ENCODE results near the gene RCAN2.

RCAN2 gene

GRCh38 chr6:46271728-46272127 lies 219.5 kb downstream of the RCAN2 start:
- no peak overlapping the region for H2BK5ac ChIP-seq (ENCODE audit: low read length)
- no peak overlapping the region for H2BK12ac ChIP-seq (ENCODE audit: low read length)
- H3K18ac ChIP-seq (ENCODE audit: low read length) = no peak overlapping the region
- no peak overlapping the region for H4K91ac ChIP-seq (ENCODE audit: low read depth, low read length, poor library complexity)
- H4K8ac ChIP-seq (ENCODE audit: low read depth, low read length) = no peak overlapping the region
- no peak overlapping the region for H2BK15ac ChIP-seq (ENCODE audit: low read length)
- H2AK5ac ChIP-seq (ENCODE audit: low read depth, low read length) = no peak overlapping the region
- no peak overlapping the region for H3K4me2 ChIP-seq (ENCODE audit: insufficient read depth, low read length, poor library complexity, severe bottlenecking)
- H3K4ac ChIP-seq (ENCODE audit: low read length) = no peak overlapping the region
- no peak overlapping the region for H3K4me3 ChIP-seq (ENCODE audit: low read length in 2 of 2)
- no peaks in the 10 kb centered on the region for H3K79me1 ChIP-seq (ENCODE audit: low read depth, low read length)
- no peaks in the 10 kb centered on the region for H3K9me3 ChIP-seq (replicated peaks in 1 of 2; ENCODE audit: control insufficient read depth in 2 of 2, insufficient read depth in 1 of 2, low read depth in 1 of 2, low read length in 2 of 2)
- no peak overlapping the region for H3K9ac ChIP-seq (ENCODE audit: low read depth, low read length, poor library complexity)
- WGBS, 2 donors (ENCODE audit: extremely low coverage in 2 of 2, insufficient read length in 2 of 2, insufficient replicate concordance in 1 of 2) = no CpG with 5 or more reads among the region's 3 CpGs
- no peak overlapping the region for H3K14ac ChIP-seq (ENCODE audit: low read length)
- DNase-seq (ENCODE audit: low spot score) = no peak
- H3K36me3 ChIP-seq (replicated peaks in 1 of 2; ENCODE audit: control insufficient read depth in 2 of 2, insufficient read depth in 2 of 2, low read length in 2 of 2) = no peaks in the 10 kb centered on the region
- no peak overlapping the region for H2BK120ac ChIP-seq (ENCODE audit: low read depth, low read length)
- H3K4me1 ChIP-seq (ENCODE audit: control insufficient read depth in 2 of 2, insufficient read depth in 1 of 2, low read depth in 1 of 2, low read length in 2 of 2) = no peaks in the 10 kb centered on the region
- H3K23ac ChIP-seq (ENCODE audit: low read depth, low read length, poor library complexity) = no peak overlapping the region
- H2AFZ ChIP-seq (ENCODE audit: low read length) = no peak overlapping the region
- H3K27ac ChIP-seq (replicated peaks; ENCODE audit: low read length) = no peak overlapping the region
- H3K27me3 ChIP-seq (ENCODE audit: control insufficient read depth in 3 of 3, insufficient read depth in 3 of 3, low read depth in 1 of 3, low read length in 3 of 3) = no peaks in the 10 kb centered on the region

GRCh38 chr6:46271107-46271506 lies 220.1 kb downstream of the RCAN2 start:
- H3K4me1 ChIP-seq (ENCODE audit: control insufficient read depth in 2 of 2, insufficient read depth in 1 of 2, low read depth in 1 of 2, low read length in 2 of 2) = no peaks in the 10 kb centered on the region
- no peak overlapping the region for H3K4ac ChIP-seq (ENCODE audit: low read length)
- H3K79me1 ChIP-seq (ENCODE audit: low read depth, low read length) = no peaks in the 10 kb centered on the region
- H2BK5ac ChIP-seq (ENCODE audit: low read length) = no peak overlapping the region
- H2BK15ac ChIP-seq (ENCODE audit: low read length) = no peak overlapping the region
- no peak overlapping the region for H4K91ac ChIP-seq (ENCODE audit: low read depth, low read length, poor library complexity)
- H2AK5ac ChIP-seq (ENCODE audit: low read depth, low read length) = no peak overlapping the region
- H3K14ac ChIP-seq (ENCODE audit: low read length) = no peak overlapping the region
- H4K8ac ChIP-seq (ENCODE audit: low read depth, low read length) = no peak overlapping the region
- H3K36me3 ChIP-seq (replicated peaks in 1 of 2; ENCODE audit: control insufficient read depth in 2 of 2, insufficient read depth in 2 of 2, low read length in 2 of 2) = no peaks in the 10 kb centered on the region
- no peak overlapping the region for H3K9ac ChIP-seq (ENCODE audit: low read depth, low read length, poor library complexity)
- no peak overlapping the region for H3K23ac ChIP-seq (ENCODE audit: low read depth, low read length, poor library complexity)
- H3K18ac ChIP-seq (ENCODE audit: low read length) = no peak overlapping the region
- H2AFZ ChIP-seq (ENCODE audit: low read length) = no peak overlapping the region
- no peak overlapping the region for H3K4me3 ChIP-seq (ENCODE audit: low read length in 2 of 2)
- no peak overlapping the region for H3K27ac ChIP-seq (replicated peaks; ENCODE audit: low read length)
- H2BK120ac ChIP-seq (ENCODE audit: low read depth, low read length) = no peak overlapping the region
- H3K27me3 ChIP-seq (ENCODE audit: control insufficient read depth in 3 of 3, insufficient read depth in 3 of 3, low read depth in 1 of 3, low read length in 3 of 3) = no peaks in the 10 kb centered on the region
- no CpG with 5 or more reads among the region's 4 CpGs for WGBS, 2 donors (ENCODE audit: extremely low coverage in 2 of 2, insufficient read length in 2 of 2, insufficient replicate concordance in 1 of 2)
- no peak for DNase-seq (ENCODE audit: low spot score)
- no peak overlapping the region for H2BK12ac ChIP-seq (ENCODE audit: low read length)
- H3K4me2 ChIP-seq (ENCODE audit: insufficient read depth, low read length, poor library complexity, severe bottlenecking) = no peak overlapping the region
- H3K9me3 ChIP-seq (replicated peaks in 1 of 2; ENCODE audit: control insufficient read depth in 2 of 2, insufficient read depth in 1 of 2, low read depth in 1 of 2, low read length in 2 of 2) = no peaks in the 10 kb centered on the region

GRCh38 chr6:46270336-46270735 lies 220.9 kb downstream of the RCAN2 start:
- Histone ChIP-seq H2BK15ac (ENCODE audit: low read length) (peak overlapping the region; percentile 26), H3K14ac (ENCODE audit: low read length) (no peak overlapping the region), H3K9me3 (replicated peaks in 1 of 2; ENCODE audit: control insufficient read depth in 2 of 2, insufficient read depth in 1 of 2, low read depth in 1 of 2, low read length in 2 of 2) (no peaks in the 10 kb centered on the region), H3K4me1 (ENCODE audit: control insufficient read depth in 2 of 2, insufficient read depth in 1 of 2, low read depth in 1 of 2, low read length in 2 of 2) (no peaks in the 10 kb centered on the region), H3K9ac (ENCODE audit: low read depth, low read length, poor library complexity) (no peak overlapping the region), H3K4me2 (ENCODE audit: insufficient read depth, low read length, poor library complexity, severe bottlenecking) (no peak overlapping the region), H4K8ac (ENCODE audit: low read depth, low read length) (no peak overlapping the region), H3K23ac (ENCODE audit: low read depth, low read length, poor library complexity) (no peak overlapping the region), H2BK5ac (ENCODE audit: low read length) (no peak overlapping the region), H3K4ac (ENCODE audit: low read length) (no peak overlapping the region), H2AFZ (ENCODE audit: low read length) (no peak overlapping the region), H3K18ac (ENCODE audit: low read length) (peak overlapping the region; percentile 44), H2BK12ac (ENCODE audit: low read length) (no peak overlapping the region), H3K27me3 (ENCODE audit: control insufficient read depth in 3 of 3, insufficient read depth in 3 of 3, low read depth in 1 of 3, low read length in 3 of 3) (no peaks in the 10 kb centered on the region), H3K27ac (replicated peaks; ENCODE audit: low read length) (no peak overlapping the region), H2BK120ac (ENCODE audit: low read depth, low read length) (no peak overlapping the region), H3K4me3 (ENCODE audit: low read length in 2 of 2) (no peak overlapping the region), H2AK5ac (ENCODE audit: low read depth, low read length) (no peak overlapping the region), H4K91ac (ENCODE audit: low read depth, low read length, poor library complexity) (no peak overlapping the region), H3K36me3 (replicated peaks in 1 of 2; ENCODE audit: control insufficient read depth in 2 of 2, insufficient read depth in 2 of 2, low read length in 2 of 2) (no peaks in the 10 kb centered on the region), H3K79me1 (ENCODE audit: low read depth, low read length) (no peaks in the 10 kb centered on the region)
- WGBS, 2 donors (ENCODE audit: extremely low coverage in 2 of 2, insufficient read length in 2 of 2, insufficient replicate concordance in 1 of 2) = no CpG with 5 or more reads among the region's 7 CpGs
- no peak for DNase-seq (ENCODE audit: low spot score)

GRCh38 chr6:46269447-46270229 lies 221.6 kb downstream of the RCAN2 start:
- Histone ChIP-seq H3K14ac (ENCODE audit: low read length) (no peak overlapping the region), H3K27me3 (ENCODE audit: control insufficient read depth in 3 of 3, insufficient read depth in 3 of 3, low read depth in 1 of 3, low read length in 3 of 3) (no peaks in the 10 kb centered on the region), H4K8ac (ENCODE audit: low read depth, low read length) (no peak overlapping the region), H3K4me3 (ENCODE audit: low read length in 2 of 2) (no peak overlapping the region), H3K79me1 (ENCODE audit: low read depth, low read length) (no peaks in the 10 kb centered on the region), H2BK15ac (ENCODE audit: low read length) (peak overlapping the region; percentile 26), H2BK5ac (ENCODE audit: low read length) (no peak overlapping the region), H2BK120ac (ENCODE audit: low read depth, low read length) (no peak overlapping the region), H3K18ac (ENCODE audit: low read length) (peak overlapping the region; percentile 44), H3K27ac (replicated peaks; ENCODE audit: low read length) (no peak overlapping the region), H3K4me1 (ENCODE audit: control insufficient read depth in 2 of 2, insufficient read depth in 1 of 2, low read depth in 1 of 2, low read length in 2 of 2) (no peaks in the 10 kb centered on the region), H3K36me3 (replicated peaks in 1 of 2; ENCODE audit: control insufficient read depth in 2 of 2, insufficient read depth in 2 of 2, low read length in 2 of 2) (no peaks in the 10 kb centered on the region), H4K91ac (ENCODE audit: low read depth, low read length, poor library complexity) (no peak overlapping the region), H2AFZ (ENCODE audit: low read length) (no peak overlapping the region), H3K9me3 (replicated peaks in 1 of 2; ENCODE audit: control insufficient read depth in 2 of 2, insufficient read depth in 1 of 2, low read depth in 1 of 2, low read length in 2 of 2) (no peaks in the 10 kb centered on the region), H2BK12ac (ENCODE audit: low read length) (no peak overlapping the region), H3K9ac (ENCODE audit: low read depth, low read length, poor library complexity) (no peak overlapping the region), H3K4me2 (ENCODE audit: insufficient read depth, low read length, poor library complexity, severe bottlenecking) (no peak overlapping the region), H2AK5ac (ENCODE audit: low read depth, low read length) (no peak overlapping the region), H3K23ac (ENCODE audit: low read depth, low read length, poor library complexity) (no peak overlapping the region), H3K4ac (ENCODE audit: low read length) (no peak overlapping the region)
- no peak for DNase-seq (ENCODE audit: low spot score)
- no CpG with 5 or more reads among the region's 5 CpGs for WGBS, 2 donors (ENCODE audit: extremely low coverage in 2 of 2, insufficient read length in 2 of 2, insufficient replicate concordance in 1 of 2)
